Activated B cell treated with CpG ODN at 0.5 μM for 24 hours (primary cell): ENCODE measurements around the gene IFIT1. TPM values are rescaled to one million over a fixed set of nuclear protein-coding genes. Genes with fewer than 3 reads are reported as not detected.
"Not testable (repeated sequence)": the region's sequence is repeated elsewhere in the genome, so short reads cannot be mapped to it uniquely, and the experiment has no call there.

Source experiments
- ATAC-seq: fragments of 200-7000 bp; cut with Tn5 transposase; one replicate; pipeline ENCODE4 v1.10.0; 2021; ENCODE audit warnings: low read depth, mild to moderate bottlenecking, moderate library complexity
- CTCF ChIA-PET: fragments of 350-600 bp; sonication (Branson Sonifier 250); formaldehyde crosslinking; loops from one replicate; lab custom pipeline; 2021; ENCODE audit warnings: antibody characterized with exemption; lab: Charles Lee
- POLR2A ChIA-PET: fragments of 350-600 bp; sonication (Branson Sonifier 250); formaldehyde crosslinking; loops from one replicate; lab custom pipeline; 2021; ENCODE audit warnings: antibody characterized with exemption; lab: Charles Lee
- DNase-seq: peaks from one replicate; pipeline ENCODE4 v3.0.0; 2022
- H3K27ac Mint-ChIP-seq: one replicate; pipeline ENCODE4 v1.8.0; 2020; ENCODE audit warnings: mixed read lengths
- H3K27me3 Mint-ChIP-seq: one replicate; pipeline ENCODE4 v1.8.0; 2021; ENCODE audit warnings: mixed read lengths
- H3K36me3 Mint-ChIP-seq: one replicate; pipeline ENCODE4 v1.8.0; 2021; ENCODE audit warnings: low read depth, mixed read lengths
- H3K4me1 Mint-ChIP-seq: one replicate; pipeline ENCODE4 v1.8.0; 2021; ENCODE audit warnings: mixed read lengths
- H3K4me3 Mint-ChIP-seq: one replicate; pipeline ENCODE4 v1.8.0; 2020; ENCODE audit warnings: mild to moderate bottlenecking, mixed read lengths
- H3K9me3 Mint-ChIP-seq: one replicate; pipeline ENCODE4 v1.8.0; 2020; ENCODE audit warnings: mixed read lengths
- intact Hi-C: fragments of 100-400 bp; cut with micrococcal nuclease; formaldehyde crosslinking; loops from one replicate; pipeline ENCODE4 v1.15.1; 2024
- total RNA-seq: library from RNA; stranded (reverse); gene quantifications from 2 replicates; pipeline ENCODE4 v1.2.3, GENCODE V29; 2022
- TF ChIP-seq, protein P1 (sequence below): fragments of 200-600 bp; IDR thresholded peaks from one replicate; pipeline ENCODE4 v1.8.0; 2022; ENCODE audit warnings: antibody characterized with exemption, mild to moderate bottlenecking

IFIT1 gene
- total RNA-seq, 1 donor from 2014 or later, result 0.95 TPM

DNA sequence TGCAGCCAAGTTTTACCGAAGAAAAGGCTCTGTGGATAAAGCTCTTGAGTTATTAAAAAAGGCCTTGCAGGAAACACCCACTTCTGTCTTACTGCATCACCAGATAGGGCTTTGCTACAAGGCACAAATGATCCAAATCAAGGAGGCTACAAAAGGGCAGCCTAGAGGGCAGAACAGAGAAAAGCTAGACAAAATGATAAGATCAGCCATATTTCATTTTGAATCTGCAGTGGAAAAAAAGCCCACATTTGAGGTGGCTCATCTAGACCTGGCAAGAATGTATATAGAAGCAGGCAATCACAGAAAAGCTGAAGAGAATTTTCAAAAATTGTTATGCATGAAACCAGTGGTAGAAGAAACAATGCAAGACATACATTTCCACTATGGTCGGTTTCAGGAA, 10.6 kb downstream of the IFIT1 start:
- CTCF ChIA-PET, result no interaction called here

DNA sequence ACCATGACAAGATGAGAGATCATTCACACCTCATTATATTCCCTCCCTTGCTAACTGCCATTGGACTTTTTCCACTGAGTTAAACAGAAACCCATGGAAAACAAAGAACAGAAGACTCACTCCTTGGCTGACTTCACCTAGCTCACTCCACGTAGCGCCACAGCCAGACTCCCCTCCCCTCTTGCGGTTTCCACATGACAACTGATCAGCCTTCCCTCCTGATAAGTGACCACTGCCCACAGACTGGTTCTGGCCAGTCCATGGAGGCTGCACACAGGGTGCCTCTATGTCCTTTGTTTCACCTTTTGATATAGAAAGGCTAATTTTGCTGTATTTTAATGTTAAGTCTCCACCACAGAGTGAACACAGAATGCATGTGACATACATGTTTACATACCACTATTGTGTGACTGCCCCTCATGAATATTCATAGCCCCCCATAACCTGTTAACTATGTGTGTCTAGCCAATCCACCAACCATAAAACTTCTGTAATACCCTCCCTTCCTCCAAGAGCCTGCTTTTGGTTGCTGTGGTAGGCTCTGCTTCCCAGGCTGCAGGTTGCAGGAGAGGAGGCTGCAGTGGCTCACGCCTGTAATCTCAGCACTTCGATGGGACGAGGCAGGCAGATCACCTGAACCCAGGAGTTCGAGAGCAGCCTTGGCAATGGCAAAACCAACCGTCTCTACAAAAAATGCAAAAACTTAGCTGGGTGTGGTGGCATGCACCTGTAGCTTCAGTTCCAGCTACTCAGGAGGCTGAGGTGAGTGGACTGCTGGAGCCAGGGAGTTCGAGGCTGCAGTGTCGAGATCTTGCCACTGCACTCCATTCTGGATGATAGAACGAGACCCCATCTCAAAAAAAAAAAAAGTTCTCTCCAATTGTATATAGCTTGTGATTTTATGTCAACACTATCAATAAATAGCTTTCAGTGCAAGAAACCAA, 12.0 kb downstream of the IFIT1 start:
- CTCF ChIA-PET, result no interaction called here
- POLR2A ChIA-PET, result no interaction called here

More for the DNA sequence above, 10.6 kb downstream of the IFIT1 start:
- no peak for DNase-seq
- ATAC-seq, result no peak
- Mint-ChIP-seq H3K27ac (no peak overlapping the region), H3K4me3 (no peak overlapping the region), H3K9me3 (no peaks in the 10 kb centered on the region), H3K27me3 (no peaks in the 10 kb centered on the region), H3K36me3 (peaks cover 16% of the 10 kb centered on the region), H3K4me1 (no peaks in the 10 kb centered on the region)
- POLR2A ChIA-PET, result no interaction called here
- intact Hi-C loops, result no loop called here
- TF ChIP-seq, protein P1, sequence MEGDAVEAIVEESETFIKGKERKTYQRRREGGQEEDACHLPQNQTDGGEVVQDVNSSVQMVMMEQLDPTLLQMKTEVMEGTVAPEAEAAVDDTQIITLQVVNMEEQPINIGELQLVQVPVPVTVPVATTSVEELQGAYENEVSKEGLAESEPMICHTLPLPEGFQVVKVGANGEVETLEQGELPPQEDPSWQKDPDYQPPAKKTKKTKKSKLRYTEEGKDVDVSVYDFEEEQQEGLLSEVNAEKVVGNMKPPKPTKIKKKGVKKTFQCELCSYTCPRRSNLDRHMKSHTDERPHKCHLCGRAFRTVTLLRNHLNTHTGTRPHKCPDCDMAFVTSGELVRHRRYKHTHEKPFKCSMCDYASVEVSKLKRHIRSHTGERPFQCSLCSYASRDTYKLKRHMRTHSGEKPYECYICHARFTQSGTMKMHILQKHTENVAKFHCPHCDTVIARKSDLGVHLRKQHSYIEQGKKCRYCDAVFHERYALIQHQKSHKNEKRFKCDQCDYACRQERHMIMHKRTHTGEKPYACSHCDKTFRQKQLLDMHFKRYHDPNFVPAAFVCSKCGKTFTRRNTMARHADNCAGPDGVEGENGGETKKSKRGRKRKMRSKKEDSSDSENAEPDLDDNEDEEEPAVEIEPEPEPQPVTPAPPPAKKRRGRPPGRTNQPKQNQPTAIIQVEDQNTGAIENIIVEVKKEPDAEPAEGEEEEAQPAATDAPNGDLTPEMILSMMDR, result no peak

DNA sequence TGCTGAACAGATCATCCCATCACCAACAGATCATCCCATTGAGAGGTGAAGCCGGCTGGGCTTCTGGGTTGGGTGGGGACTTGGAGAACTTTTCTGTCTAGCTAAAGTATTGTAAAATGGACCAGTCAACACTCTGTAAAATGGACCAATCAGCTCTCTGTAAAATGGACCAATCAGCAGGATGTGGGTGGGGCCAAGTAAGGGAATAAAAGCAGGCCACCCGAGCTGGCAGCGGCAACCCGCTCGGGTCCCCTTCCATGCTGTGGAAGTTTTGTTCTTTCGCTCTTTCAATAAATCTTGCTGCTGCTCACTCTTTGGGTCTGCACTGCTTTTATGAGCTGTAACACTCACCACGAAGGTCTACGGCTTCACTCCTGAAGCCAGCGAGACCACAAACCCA, 13.8 kb downstream of the IFIT1 start:
- POLR2A ChIA-PET, CTCF ChIA-PET, H3K4me3 Mint-ChIP-seq, H3K27ac Mint-ChIP-seq, ATAC-seq, DNase-seq, H3K9me3 Mint-ChIP-seq, intact Hi-C loops, H3K27me3 Mint-ChIP-seq, H3K4me1 Mint-ChIP-seq: not testable (repeated sequence)
- H3K36me3 Mint-ChIP-seq, result peaks cover 12% of the 10 kb centered on the region

More for the DNA sequence above, 12.0 kb downstream of the IFIT1 start:
- TF ChIP-seq, protein P1, result no peak
- Mint-ChIP-seq H3K36me3 (peaks cover 16% of the 10 kb centered on the region), H3K4me3 (no peak overlapping the region), H3K27ac (no peak overlapping the region), H3K27me3 (no peaks in the 10 kb centered on the region), H3K4me1 (no peaks in the 10 kb centered on the region), H3K9me3 (no peaks in the 10 kb centered on the region)
- DNase-seq (no peak), ATAC-seq (no peak)
- intact Hi-C loops, result no loop called here

DNA sequence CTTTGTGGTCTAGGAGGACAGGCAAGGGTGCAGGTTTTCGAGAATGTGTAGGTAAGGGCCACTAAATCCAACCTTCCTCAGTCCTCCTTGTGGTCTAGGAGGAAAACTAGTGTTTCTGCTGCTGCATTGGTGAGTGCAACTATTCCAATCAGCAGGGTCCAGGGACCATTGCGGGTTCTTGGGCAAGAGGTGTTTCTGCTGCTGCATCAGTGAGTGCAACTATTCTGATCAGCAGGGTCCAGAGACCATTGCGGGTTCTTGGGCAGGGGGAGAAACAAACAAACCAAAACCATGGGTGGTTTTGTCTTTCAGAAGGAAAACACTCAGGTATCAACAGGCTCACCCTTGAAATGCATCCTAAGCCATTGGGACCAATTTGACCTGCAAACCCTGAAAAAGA, 15.4 kb downstream of the IFIT1 start:
- DNase-seq, POLR2A ChIA-PET, H3K4me3 Mint-ChIP-seq, H3K9me3 Mint-ChIP-seq, H3K27me3 Mint-ChIP-seq, CTCF ChIA-PET, H3K27ac Mint-ChIP-seq, intact Hi-C loops, H3K4me1 Mint-ChIP-seq, ATAC-seq: not testable (repeated sequence)
- peaks cover 11% of the 10 kb centered on the region for H3K36me3 Mint-ChIP-seq

DNA sequence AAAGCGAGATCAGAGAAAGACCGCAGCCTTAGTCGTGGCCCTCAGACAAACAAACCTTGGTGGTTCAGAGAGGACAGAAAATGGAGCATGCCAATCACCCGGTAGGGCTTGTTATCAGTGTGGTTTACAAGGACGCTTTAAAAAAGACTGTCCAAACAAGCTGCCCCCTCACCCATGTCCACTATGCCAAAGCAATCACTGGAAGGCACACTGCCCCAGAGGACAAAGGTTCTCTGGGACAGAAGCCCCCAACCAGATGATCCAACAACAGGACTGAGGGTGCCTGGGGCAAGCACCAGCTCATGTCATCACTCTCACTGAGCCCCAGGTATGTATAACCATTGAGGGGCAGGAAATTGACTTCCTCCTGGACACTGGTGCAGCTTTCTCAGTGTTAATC, 16.9 kb downstream of the IFIT1 start:
- peaks cover 12% of the 10 kb centered on the region for H3K4me1 Mint-ChIP-seq
- ATAC-seq, DNase-seq, H3K4me3 Mint-ChIP-seq, H3K9me3 Mint-ChIP-seq, H3K27ac Mint-ChIP-seq, intact Hi-C loops, H3K36me3 Mint-ChIP-seq, POLR2A ChIA-PET, CTCF ChIA-PET, H3K27me3 Mint-ChIP-seq: not testable (repeated sequence)

DNA sequence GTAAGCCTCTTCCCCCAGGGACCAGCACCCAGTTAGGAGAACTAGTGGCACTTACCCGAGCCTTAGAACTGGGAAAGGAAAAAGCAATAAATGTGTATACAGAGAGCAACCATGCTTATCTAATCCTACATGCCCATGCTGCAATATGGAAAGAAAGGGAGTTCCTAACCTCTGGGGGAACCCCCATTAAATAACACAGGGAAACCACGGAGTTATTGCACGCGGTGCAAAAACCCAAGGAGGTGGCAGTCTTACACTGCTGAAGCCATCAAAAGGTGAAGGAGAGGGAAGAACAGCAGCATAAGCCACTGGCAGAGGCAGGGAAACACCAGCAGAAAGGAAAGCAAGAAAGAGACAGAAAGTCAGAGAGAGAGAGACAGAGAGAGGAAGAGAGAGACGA, 18.1 kb downstream of the IFIT1 start:
- peaks cover 17% of the 10 kb centered on the region for H3K4me1 Mint-ChIP-seq

DNA sequence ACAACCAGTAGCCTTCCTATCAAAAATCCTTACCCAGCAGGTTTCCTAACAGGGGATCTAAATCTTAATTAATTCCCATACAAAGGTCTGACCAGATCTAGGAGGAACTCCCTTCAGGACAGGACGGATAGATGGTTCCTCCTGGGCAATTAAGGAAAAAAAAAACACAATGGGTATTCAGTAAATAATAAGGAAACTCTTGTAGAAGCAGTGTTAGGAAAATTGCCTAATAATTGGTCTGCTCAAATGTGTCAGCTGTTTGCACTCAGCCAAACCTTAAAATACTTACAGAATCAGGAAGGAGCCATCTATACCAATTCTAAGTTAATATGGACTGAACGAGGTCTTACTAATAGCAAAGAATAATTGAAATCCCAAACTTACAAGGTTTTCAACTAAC, 18.7 kb downstream of the IFIT1 start:
- DNase-seq, ATAC-seq, H3K27ac Mint-ChIP-seq, H3K9me3 Mint-ChIP-seq, POLR2A ChIA-PET, H3K27me3 Mint-ChIP-seq, CTCF ChIA-PET, H3K4me3 Mint-ChIP-seq: not testable (repeated sequence)
- Mint-ChIP-seq H3K4me1 (peaks cover 23% of the 10 kb centered on the region), H3K36me3 (peaks cover 12% of the 10 kb centered on the region)
- intact Hi-C loops, result loop anchor here (10.0 kb wide), 1 partner anchor 634 kb away; no protein-coding TSS in a partner anchor

More for the DNA sequence above, 18.1 kb downstream of the IFIT1 start:
- DNase-seq, POLR2A ChIA-PET, H3K27ac Mint-ChIP-seq, H3K4me3 Mint-ChIP-seq, CTCF ChIA-PET, H3K27me3 Mint-ChIP-seq, H3K9me3 Mint-ChIP-seq, ATAC-seq, H3K36me3 Mint-ChIP-seq: not testable (repeated sequence)
- intact Hi-C loops, result loop anchor here (10.0 kb wide), 1 partner anchor 634 kb away; no protein-coding TSS in a partner anchor

DNA sequence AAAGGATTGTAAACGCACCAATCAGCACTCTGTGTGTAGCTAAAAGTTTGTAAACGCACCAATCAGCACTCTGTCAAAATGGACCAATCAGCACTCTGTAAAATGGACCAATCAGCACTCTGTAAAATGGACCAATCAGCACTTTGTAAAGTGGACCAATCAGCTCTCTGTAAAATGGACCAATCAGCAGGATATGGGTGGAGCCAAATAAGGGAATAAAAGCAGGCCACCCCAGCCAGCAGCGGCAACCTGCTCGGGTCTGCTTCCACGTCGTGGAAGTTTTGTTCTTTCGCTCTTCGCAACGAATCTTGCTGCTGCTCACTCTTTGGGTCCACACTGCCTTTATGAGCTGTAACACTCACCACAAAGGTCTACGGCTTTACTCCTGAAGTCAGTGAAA, 19.9 kb downstream of the IFIT1 start:
- H3K9me3 Mint-ChIP-seq, CTCF ChIA-PET, H3K27me3 Mint-ChIP-seq, DNase-seq, POLR2A ChIA-PET, ATAC-seq: not testable (repeated sequence)
- Mint-ChIP-seq H3K27ac (peak overlapping the region; percentile 27), H3K4me3 (peak overlapping the region; percentile 20), H3K36me3 (peaks cover 15% of the 10 kb centered on the region), H3K4me1 (peaks cover 32% of the 10 kb centered on the region)
- intact Hi-C loops, result loop anchor here (10.0 kb wide), 1 partner anchor 633 kb away; no protein-coding TSS in a partner anchor
